ENCODE results near the gene LARGE1.

DNA sequence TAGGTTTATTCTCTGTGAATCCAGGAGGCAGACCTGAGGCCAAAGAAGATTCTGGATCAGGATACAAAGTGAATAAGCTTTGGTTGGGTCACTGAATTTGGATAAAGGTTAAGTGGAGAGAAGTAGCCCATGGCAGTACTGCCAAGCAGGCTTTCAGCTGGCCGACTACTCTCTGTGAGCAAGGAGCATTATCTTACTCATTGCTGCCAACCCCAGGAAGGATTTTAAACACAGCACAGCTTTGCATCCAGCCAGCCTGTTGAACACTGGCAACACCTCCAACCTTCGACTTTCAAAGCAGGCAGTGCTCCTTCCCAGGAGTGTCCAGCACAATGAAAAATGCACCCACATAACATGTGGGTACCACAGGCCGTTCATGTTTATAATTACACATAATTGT, 498.4 kb downstream of the LARGE1 start:
- no peak for TF ChIP-seq CTCF (IDR thresholded peaks at IDR 0.05)
- no peak for TF ChIP-seq ZFX (IDR thresholded peaks at IDR 0.05; ENCODE audit: borderline replicate concordance)
